Mesendoderm (in vitro differentiated cells): ENCODE data around the gene PCSK1N. TPM values are rescaled to one million over a fixed set of nuclear protein-coding genes. Genes with fewer than 3 reads are reported as not detected.
"Not testable (repeated sequence)": the region's sequence is repeated elsewhere in the genome, so short reads cannot be mapped to it uniquely, and the experiment has no call there.

ENCODE experiments used
- DNase-seq: peaks from one replicate; pipeline ENCODE4 v3.0.0; 2013
- H2AK5ac ChIP-seq: 2 replicates; pipeline ENCODE4 v1.6.1; 2013; ENCODE audit warnings: low read length, inconsistent platforms
- H2BK120ac ChIP-seq: 2 replicates; pipeline ENCODE4 v1.6.1; 2013; ENCODE audit warnings: low read depth, mild to moderate bottlenecking, low read length, moderate library complexity, mixed read lengths
- H2BK15ac ChIP-seq: replicated peaks from 2 replicates; pipeline ENCODE4 v1.6.1; 2013; ENCODE audit warnings: low read depth, mild to moderate bottlenecking, moderate library complexity
- H2BK5ac ChIP-seq: 2 replicates; pipeline ENCODE4 v1.6.1; 2013; ENCODE audit warnings: low read length, inconsistent platforms
- H3K18ac ChIP-seq: 2 replicates; pipeline ENCODE4 v1.6.1; 2013; ENCODE audit warnings: mild to moderate bottlenecking, low read length, mixed read lengths
- H3K23ac ChIP-seq: one replicate; pipeline ENCODE4 v1.6.1; 2013; ENCODE audit warnings: low read length
- H3K27ac ChIP-seq: 2 replicates; pipeline ENCODE4 v1.5.1; 2013; ENCODE audit warnings: low read depth, mild to moderate bottlenecking, inconsistent platforms, low read length, moderate library complexity
- H3K27me3 ChIP-seq: 2 replicates; pipeline ENCODE4 v1.6.1; 2013; ENCODE audit warnings: low read length, control low read depth, mild to moderate bottlenecking, inconsistent platforms; ENCODE audit not compliant: insufficient read depth, poor library complexity
- H3K36me3 ChIP-seq: 2 replicates; pipeline ENCODE4 v1.6.1; 2013; ENCODE audit warnings: low read length, inconsistent platforms; ENCODE audit not compliant: control insufficient read depth, insufficient read depth
- H3K4ac ChIP-seq: one replicate; pipeline ENCODE4 v1.6.1; 2013; ENCODE audit warnings: low read depth, mild to moderate bottlenecking, low read length, moderate library complexity
- H3K4me1 ChIP-seq: 2 replicates; pipeline ENCODE4 v1.6.1; 2013; ENCODE audit warnings: low read depth, low read length, inconsistent platforms; ENCODE audit not compliant: control insufficient read depth
- H3K4me2 ChIP-seq: 2 replicates; pipeline ENCODE4 v1.6.1; 2013; ENCODE audit warnings: low read length
- H3K4me3 ChIP-seq: 2 replicates; pipeline ENCODE4 v1.5.1; 2013; ENCODE audit warnings: mild to moderate bottlenecking, low read length
- H3K56ac ChIP-seq: one replicate; pipeline ENCODE4 v1.6.1; 2013; ENCODE audit warnings: low read length
- H3K79me1 ChIP-seq: 2 replicates; pipeline ENCODE4 v1.6.1; 2013; ENCODE audit warnings: low read length, inconsistent platforms
- H3K79me2 ChIP-seq: 2 replicates; pipeline ENCODE4 v1.6.1; 2013; ENCODE audit warnings: mild to moderate bottlenecking, low read length; ENCODE audit not compliant: control insufficient read depth, insufficient read depth
- H3K9ac ChIP-seq: 2 replicates; pipeline ENCODE4 v1.6.1; 2013; ENCODE audit warnings: low read length, inconsistent platforms
- H4K5ac ChIP-seq: one replicate; pipeline ENCODE4 v1.6.1; 2013; ENCODE audit warnings: low read length
- H4K8ac ChIP-seq: one replicate; pipeline ENCODE4 v1.6.1; 2013; ENCODE audit warnings: low read depth, mild to moderate bottlenecking, control low read depth, low read length, moderate library complexity
- WGBS: extraction: QIAGEN DNeasy Blood & Tissue Kit; methylation state at CpG from one replicate; pipeline ENCODE4 v1.1.7; 2013; ENCODE audit warnings: low lambda C conversion rate, missing lambda C conversion rate; ENCODE audit not compliant: insufficient coverage; ENCODE audit errors: extremely low coverage; 5-methylcytosine and 5-hydroxymethylcytosine counted together
- polyA plus RNA-seq, 2 experiments: library from polyadenylated mRNA; stranded (reverse); fragments of 200-250 nt; gene quantifications; one replicate each; pipeline ENCODE4 v1.2.3, GENCODE V29; 2013

PCSK1N gene
- 0.91 TPM for polyA plus RNA-seq (2013, experiment 1 of 2)
- 0.81 TPM for polyA plus RNA-seq (2013, experiment 2 of 2)

DNA sequence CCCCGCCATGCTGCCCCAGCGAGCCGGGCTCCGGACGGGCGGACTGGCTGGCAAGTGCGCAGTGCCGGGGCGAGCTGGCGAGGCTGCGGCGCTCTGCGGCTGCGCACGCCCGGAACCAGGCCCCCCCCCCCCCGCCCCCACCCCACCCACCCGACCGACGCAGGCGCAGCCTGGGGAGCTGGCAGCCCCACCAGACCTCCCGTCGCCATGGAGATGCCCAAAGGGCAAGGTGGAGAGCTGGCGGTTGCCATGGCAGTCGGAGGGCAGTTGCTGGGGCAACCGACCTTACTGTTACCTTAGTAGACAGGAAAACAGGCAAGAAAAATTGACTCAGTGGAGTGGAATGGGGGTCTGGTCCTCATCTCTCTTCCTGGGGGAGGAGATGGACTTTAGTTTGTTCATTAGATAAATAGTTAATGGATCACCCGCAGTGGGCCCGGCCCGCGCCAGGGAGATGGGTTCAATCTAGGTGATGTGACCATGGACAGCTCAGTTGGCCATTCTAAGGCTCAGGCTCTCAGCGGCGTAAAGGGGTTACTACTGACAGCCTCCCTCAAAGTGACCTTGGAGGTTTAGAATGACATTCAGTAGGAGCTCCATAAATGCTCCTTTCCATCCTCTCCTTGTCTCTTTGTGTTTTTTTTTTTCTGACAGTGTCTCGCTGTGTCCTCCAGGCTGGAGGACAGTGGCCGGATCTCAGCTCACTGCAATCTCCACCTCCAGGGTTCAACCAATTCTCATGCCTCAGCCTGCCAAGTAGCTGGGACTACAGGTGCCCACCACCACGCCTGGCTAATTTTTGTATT lies at the start of gene PCSK1N:
TSS of gene PCSK1N (minus strand) at position 87 of the 806 bp plus-strand sequence. CDS start at position 9, 78 bp downstream.
- H3K27me3 ChIP-seq: peaks cover 15% of the 10 kb centered on the region
- no CpG with 5 or more reads among the region's 35 CpGs for WGBS

DNA sequence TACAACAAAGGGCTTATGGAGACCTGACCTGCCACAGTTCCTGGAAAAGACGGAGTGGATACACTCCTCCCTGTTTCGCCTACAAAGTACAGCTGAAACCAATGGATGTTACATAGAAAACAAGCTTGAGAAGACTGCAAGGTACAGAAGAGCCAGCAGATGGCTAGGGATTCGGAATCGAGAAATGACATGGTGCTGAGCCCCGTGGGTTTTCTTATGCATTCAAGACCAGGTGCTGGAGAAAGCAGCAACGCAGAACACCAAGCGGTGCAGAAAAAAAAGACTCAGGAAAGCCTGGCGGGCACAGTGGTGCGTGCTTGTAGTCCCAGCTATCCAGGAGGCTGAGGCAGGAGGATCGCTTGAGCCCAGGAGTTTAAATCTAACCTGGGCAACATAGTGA lies 48.3 kb upstream of the PCSK1N start:
- H3K79me2 ChIP-seq: no peaks in the 10 kb centered on the region
- H2BK120ac ChIP-seq: no peak overlapping the region
- no peak overlapping the region for H3K27ac ChIP-seq
- H3K4ac ChIP-seq: no peak overlapping the region
- H2AK5ac ChIP-seq: no peak overlapping the region
- WGBS: no CpG with 5 or more reads among the region's 10 CpGs
- H3K18ac ChIP-seq: no peak overlapping the region
- H3K9ac ChIP-seq: no peak overlapping the region
- H3K79me1 ChIP-seq: no peaks in the 10 kb centered on the region
- H3K4me3 ChIP-seq: no peak overlapping the region
- no peak overlapping the region for H2BK5ac ChIP-seq
- H3K36me3 ChIP-seq: no peaks in the 10 kb centered on the region
- H3K23ac ChIP-seq: no peak overlapping the region
- H4K5ac ChIP-seq: no peak overlapping the region
- H3K27me3 ChIP-seq: no peaks in the 10 kb centered on the region
- H3K4me2 ChIP-seq: no peak overlapping the region
- no peak overlapping the region for H4K8ac ChIP-seq
- H3K4me1 ChIP-seq: no peaks in the 10 kb centered on the region
- H2BK15ac ChIP-seq: no peak overlapping the region
- DNase-seq: peak; percentile 13
- no peak overlapping the region for H3K56ac ChIP-seq

More for the DNA sequence above, at the start of gene PCSK1N:
- peak within 1 kb of the TSS; percentile 29 for H3K4me2 ChIP-seq
- no peak within 1 kb of the TSS for H3K9ac ChIP-seq
- H3K79me2 ChIP-seq: no peaks in the 10 kb centered on the region
- H3K18ac ChIP-seq: no peak within 1 kb of the TSS
- no peak within 1 kb of the TSS for H3K27ac ChIP-seq
- H3K4me1 ChIP-seq: no peaks in the 10 kb centered on the region
- no peak within 1 kb of the TSS for H3K23ac ChIP-seq
- no peak within 1 kb of the TSS for H3K56ac ChIP-seq
- no peaks in the 10 kb centered on the region for H3K36me3 ChIP-seq
- no peak within 1 kb of the TSS for H4K8ac ChIP-seq
- no peak within 1 kb of the TSS for H2AK5ac ChIP-seq
- H3K4ac ChIP-seq: no peak within 1 kb of the TSS
- no peaks in the 10 kb centered on the region for H3K79me1 ChIP-seq
- no peak within 1 kb of the TSS for H3K4me3 ChIP-seq
- no peak within 1 kb of the TSS for H2BK5ac ChIP-seq
- H4K5ac ChIP-seq: no peak within 1 kb of the TSS
- H2BK15ac ChIP-seq: no peak within 1 kb of the TSS
- H2BK120ac ChIP-seq: no peak within 1 kb of the TSS
- DNase-seq: peak; percentile 56

DNA sequence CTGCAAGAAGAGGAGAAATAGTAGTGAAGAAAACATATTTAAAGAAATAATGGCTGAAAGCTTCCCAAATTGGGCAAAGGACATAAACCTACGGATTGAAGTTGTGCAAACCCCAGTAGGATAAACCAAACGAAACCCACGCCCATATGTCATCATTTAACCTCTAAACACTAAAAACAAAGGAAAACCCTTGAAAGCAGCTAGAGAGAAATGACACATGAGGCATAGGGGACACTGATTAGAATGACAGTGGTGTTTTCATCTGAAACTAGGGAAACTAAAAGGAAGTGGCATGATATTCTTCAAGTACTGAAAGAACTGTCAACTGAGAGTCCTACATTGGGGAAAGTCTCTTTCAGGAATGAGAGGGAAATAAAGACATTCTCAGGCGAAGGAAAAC lies 41.5 kb upstream of the PCSK1N start:
- not testable (repeated sequence) for H3K36me3 ChIP-seq, H2BK120ac ChIP-seq, H3K18ac ChIP-seq, H3K79me1 ChIP-seq, H3K4ac ChIP-seq, H3K4me1 ChIP-seq, H2BK5ac ChIP-seq, DNase-seq, H3K4me2 ChIP-seq, H3K79me2 ChIP-seq, H2BK15ac ChIP-seq, H3K27ac ChIP-seq, H3K56ac ChIP-seq, H4K5ac ChIP-seq, H3K27me3 ChIP-seq, H2AK5ac ChIP-seq, H3K9ac ChIP-seq, H3K23ac ChIP-seq, H3K4me3 ChIP-seq, H4K8ac ChIP-seq
- no CpG with 5 or more reads among the region's 4 CpGs for WGBS

DNA sequence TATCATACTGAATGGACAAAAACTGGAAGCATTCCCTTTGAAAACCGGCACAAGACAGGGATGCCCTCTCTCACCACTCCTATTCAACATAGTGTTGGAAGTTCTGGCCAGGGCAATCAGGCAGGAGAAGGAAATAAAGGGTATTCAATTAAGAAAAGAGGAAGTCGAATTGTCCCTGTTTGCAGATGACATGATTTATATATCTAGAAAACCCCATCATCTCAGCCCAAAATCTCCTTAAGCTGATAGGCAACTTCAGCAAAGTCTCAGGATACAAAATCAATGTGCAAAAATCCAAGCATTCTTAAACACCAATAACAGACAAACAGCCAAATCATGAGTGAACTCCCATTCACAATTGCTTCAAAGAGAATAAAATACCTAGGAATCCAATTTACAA lies 36.6 kb upstream of the PCSK1N start:
- not testable (repeated sequence) for H3K4me3 ChIP-seq, H2BK5ac ChIP-seq, H3K4me2 ChIP-seq, H3K27ac ChIP-seq, H3K79me1 ChIP-seq, H4K8ac ChIP-seq, H2BK15ac ChIP-seq, H3K27me3 ChIP-seq, DNase-seq, H3K36me3 ChIP-seq, H3K23ac ChIP-seq, H3K18ac ChIP-seq, H3K4ac ChIP-seq, H4K5ac ChIP-seq, H2BK120ac ChIP-seq, H3K9ac ChIP-seq, H2AK5ac ChIP-seq, H3K79me2 ChIP-seq, H3K4me1 ChIP-seq, H3K56ac ChIP-seq
- no CpG with 5 or more reads among the region's 2 CpGs for WGBS

GRCh38 chrX:48864210-48864609 lies 28.8 kb upstream of the PCSK1N start:
- Histone ChIP-seq H3K18ac (no peak overlapping the region), H3K9ac (no peak overlapping the region), H3K4me3 (no peak overlapping the region), H2BK5ac (no peak overlapping the region), H3K4ac (no peak overlapping the region), H3K56ac (no peak overlapping the region), H3K27me3 (no peaks in the 10 kb centered on the region), H3K4me1 (no peaks in the 10 kb centered on the region), H4K8ac (no peak overlapping the region), H3K4me2 (no peak overlapping the region), H2BK15ac (no peak overlapping the region), H2AK5ac (no peak overlapping the region), H2BK120ac (no peak overlapping the region), H3K79me1 (no peaks in the 10 kb centered on the region), H4K5ac (no peak overlapping the region), H3K27ac (no peak overlapping the region), H3K36me3 (no peaks in the 10 kb centered on the region), H3K23ac (no peak overlapping the region), H3K79me2 (no peaks in the 10 kb centered on the region)
- no CpG with 5 or more reads among the region's 4 CpGs for WGBS
- no peak for DNase-seq

GRCh38 chrX:48854898-48855297 lies 19.5 kb upstream of the PCSK1N start:
- no peaks in the 10 kb centered on the region for H3K79me2 ChIP-seq
- no peak overlapping the region for H3K18ac ChIP-seq
- H3K4me2 ChIP-seq: no peak overlapping the region
- H3K79me1 ChIP-seq: no peaks in the 10 kb centered on the region
- H2BK120ac ChIP-seq: no peak overlapping the region
- H3K4ac ChIP-seq: no peak overlapping the region
- H3K27me3 ChIP-seq: no peaks in the 10 kb centered on the region
- H4K8ac ChIP-seq: no peak overlapping the region
- no peak overlapping the region for H2BK15ac ChIP-seq
- no peak overlapping the region for H2BK5ac ChIP-seq
- no peak overlapping the region for H3K56ac ChIP-seq
- no peak overlapping the region for H2AK5ac ChIP-seq
- no CpG with 5 or more reads among the region's 5 CpGs for WGBS
- H3K9ac ChIP-seq: no peak overlapping the region
- DNase-seq: peak; percentile 55
- no peak overlapping the region for H4K5ac ChIP-seq
- no peaks in the 10 kb centered on the region for H3K36me3 ChIP-seq
- H3K23ac ChIP-seq: no peak overlapping the region
- no peaks in the 10 kb centered on the region for H3K4me1 ChIP-seq
- no peak overlapping the region for H3K27ac ChIP-seq
- no peak overlapping the region for H3K4me3 ChIP-seq
